Stomach (tissue), 9 donors: ENCODE data around the gene ITFG2. TPM values are rescaled to one million over a fixed set of nuclear protein-coding genes. Genes with fewer than 3 reads are reported as not detected.
A peak's percentile ranks its signal among the peaks of the same experiment; 100 is the strongest.

Experiments
- DNase-seq, 2 donors: peaks; one replicate each; pipeline versions ENCODE4 v3.0.0 to v3.0.0-alpha.2; 2013 to 2019
- H3K27ac ChIP-seq, 5 donors: fragments of 200-600 bp in 4 of 5; sonication (generic) in 4 of 5; one replicate each; pipeline ENCODE4 v1.5.1; 2013 to 2019; ENCODE audit warnings: mild to moderate bottlenecking in 1 of 5, moderate library complexity in 1 of 5
- H3K27me3 ChIP-seq, 3 donors: fragments of 200-600 bp; sonication (generic); one replicate each; pipeline ENCODE4 v1.5.1; 2017 to 2019; ENCODE audit warnings: mixed run types in 1 of 3
- H3K36me3 ChIP-seq, 4 donors: fragments of 200-600 bp; sonication (generic); 1 replicate in 3 of 4; 2 replicates in 1 of 4; pipeline ENCODE4 v1.5.1; 2016 to 2019
- H3K4me1 ChIP-seq, 4 donors: fragments of 200-600 bp; sonication (generic); one replicate each; pipeline ENCODE4 v1.5.1; 2016 to 2019
- H3K4me3 ChIP-seq, 4 donors: fragments of 200-600 bp; sonication (generic) in 3 of 4; one replicate each; pipeline ENCODE4 v1.5.1; 2016 to 2019; ENCODE audit warnings: mild to moderate bottlenecking in 1 of 4
- H3K9me3 ChIP-seq, 4 donors: fragments of 200-600 bp; sonication (generic); one replicate each; pipeline ENCODE4 v1.5.1; 2016 to 2019
- CTCF ChIP-seq, 7 experiments: fragments of 450-650 bp in 4 of 7; fragments of 200-600 bp in 3 of 7; sonication (generic) in 3 of 7; IDR thresholded peaks; one replicate each; pipeline ENCODE4 v1.5.1; 2016 to 2019; ENCODE audit warnings: antibody characterized with exemption in 7 of 7, control low read depth in 2 of 7, mild to moderate bottlenecking in 1 of 7
- EP300 ChIP-seq: sonication (generic); formaldehyde crosslinking; IDR thresholded peaks from one replicate; pipeline ENCODE4 v1.6.1; 2017; ENCODE audit warnings: antibody characterized with exemption
- POLR2A ChIP-seq, 4 donors: fragments of 450-650 bp; IDR thresholded peaks; one replicate each; pipeline ENCODE4 v1.6.1; 2016; ENCODE audit warnings: antibody characterized with exemption in 4 of 4, control low read depth in 2 of 4, mild to moderate bottlenecking in 1 of 4, moderate library complexity in 1 of 4
- POLR2AphosphoS5 ChIP-seq, 3 donors: sonication (generic); formaldehyde crosslinking; IDR thresholded peaks; one replicate each; pipeline ENCODE4 v1.6.1; 2016; ENCODE audit warnings: antibody characterized with exemption in 3 of 3
- WGBS, 5 donors: extraction: QIAGEN DNeasy Blood & Tissue Kit in 3 of 5; methylation state at CpG; one replicate each; pipeline versions ENCODE4 v1.1.5 to v1.1.7; 2013 to 2018; 5-methylcytosine and 5-hydroxymethylcytosine counted together
- intact Hi-C: fragments of 100-400 bp; cut with DNase I; formaldehyde crosslinking; loops from one replicate; pipeline ENCODE4 v1.15.1; 2023; ENCODE audit warnings: low total_unique reads
- polyA plus RNA-seq, 3 donors: library from polyadenylated mRNA; stranded (reverse); fragments of 200-250 nt; gene quantifications; one replicate each; pipeline ENCODE4 v1.2.3, GENCODE V29; 2013
- total RNA-seq, 5 donors: library from RNA; depleted of rRNA; stranded (reverse); fragments of >200 nt; gene quantifications; one replicate each; pipeline versions ENCODE4 v1.1.0 to v1.2.3, GENCODE V29; 2014 to 2016
- donor health status: healthy with polysubstance abuse.
- donor health status: Bipolar disorder and iron deficiency.
- donor health status: healthy.

ITFG2 gene
- total and polyA plus RNA-seq, 8 donors: 14.9 to 208 (median 46.4) TPM

DNA sequence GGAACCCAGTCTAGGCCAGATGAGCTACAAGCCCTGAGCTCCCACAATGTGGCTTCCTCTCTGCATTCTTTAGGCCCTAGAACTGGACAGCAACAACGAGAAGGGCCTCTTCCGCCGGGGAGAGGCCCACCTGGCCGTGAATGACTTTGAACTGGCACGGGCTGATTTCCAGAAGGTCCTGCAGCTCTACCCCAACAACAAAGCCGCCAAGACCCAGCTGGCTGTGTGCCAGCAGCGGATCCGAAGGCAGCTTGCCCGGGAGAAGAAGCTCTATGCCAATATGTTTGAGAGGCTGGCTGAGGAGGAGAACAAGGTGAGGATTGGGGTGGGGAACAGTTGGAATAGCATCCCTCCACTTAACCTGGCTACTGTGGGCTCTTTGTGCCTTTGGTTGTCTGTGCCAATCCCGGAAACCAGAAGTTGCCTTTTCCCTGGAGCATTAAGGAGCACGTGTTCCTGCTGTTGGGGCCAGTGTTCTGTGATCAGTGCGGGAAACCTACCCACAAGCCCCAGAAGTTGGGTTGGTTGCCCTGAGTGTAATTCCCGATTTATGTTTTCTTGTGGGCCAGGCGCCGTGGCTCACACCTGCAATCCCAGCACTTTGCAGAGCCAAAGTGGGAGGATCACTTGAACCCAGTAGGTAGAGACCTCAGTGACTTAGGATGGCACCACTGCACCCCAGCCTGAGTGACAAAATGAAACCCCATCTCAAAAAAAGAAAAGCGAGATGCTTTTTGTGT is 11.3 kb upstream of the ITFG2 start:
- peak in 1 of 2 donors; percentile 56 for DNase-seq
- Histone ChIP-seq H3K4me3 (no peak overlapping the region), H3K4me1 (peaks cover 17 to 81% (median 48%) of the 10 kb centered on the region in 4 donors), H3K27me3 (no peaks in the 10 kb centered on the region), H3K36me3 (peaks cover 63 to 90% (median 89%) of the 10 kb centered on the region in 4 donors), H3K27ac (peak overlapping the region in 1 of 5 donors; percentile 41), H3K9me3 (no peaks in the 10 kb centered on the region)
- TF ChIP-seq POLR2A (IDR thresholded peaks at IDR 0.05): no peak
- WGBS, 5 donors: 52 to 66% (median 53%) methylated on average over 16 of the region's 16 CpGs
- intact Hi-C loops: no loop called here

GRCh38 chr12:2803635-2804392 is 8.7 kb upstream of the ITFG2 start:
- TF ChIP-seq EP300: no peak
- no peak for TF ChIP-seq CTCF (IDR thresholded peaks at IDR 0.05)
- no peak for TF ChIP-seq POLR2A (IDR thresholded peaks at IDR 0.05)
- no peak for TF ChIP-seq POLR2AphosphoS5 (IDR thresholded peaks at IDR 0.05)
- intact Hi-C loops: no loop called here
- H3K27ac ChIP-seq: peak overlapping the region in 3 of 5 donors; percentile 9 to 15 (median 11)
- H3K4me1 ChIP-seq: peaks cover 0 to 55% (median 28%) of the 10 kb centered on the region in 4 donors
- 78 to 85% (median 82%) methylated on average over 7 of the region's 7 CpGs for WGBS, 5 donors
- no peak overlapping the region for H3K4me3 ChIP-seq
- no peaks in the 10 kb centered on the region for H3K27me3 ChIP-seq
- H3K9me3 ChIP-seq: no peaks in the 10 kb centered on the region
- H3K36me3 ChIP-seq: peaks cover 58 to 74% (median 69%) of the 10 kb centered on the region in 4 donors
- DNase-seq: no peak

DNA sequence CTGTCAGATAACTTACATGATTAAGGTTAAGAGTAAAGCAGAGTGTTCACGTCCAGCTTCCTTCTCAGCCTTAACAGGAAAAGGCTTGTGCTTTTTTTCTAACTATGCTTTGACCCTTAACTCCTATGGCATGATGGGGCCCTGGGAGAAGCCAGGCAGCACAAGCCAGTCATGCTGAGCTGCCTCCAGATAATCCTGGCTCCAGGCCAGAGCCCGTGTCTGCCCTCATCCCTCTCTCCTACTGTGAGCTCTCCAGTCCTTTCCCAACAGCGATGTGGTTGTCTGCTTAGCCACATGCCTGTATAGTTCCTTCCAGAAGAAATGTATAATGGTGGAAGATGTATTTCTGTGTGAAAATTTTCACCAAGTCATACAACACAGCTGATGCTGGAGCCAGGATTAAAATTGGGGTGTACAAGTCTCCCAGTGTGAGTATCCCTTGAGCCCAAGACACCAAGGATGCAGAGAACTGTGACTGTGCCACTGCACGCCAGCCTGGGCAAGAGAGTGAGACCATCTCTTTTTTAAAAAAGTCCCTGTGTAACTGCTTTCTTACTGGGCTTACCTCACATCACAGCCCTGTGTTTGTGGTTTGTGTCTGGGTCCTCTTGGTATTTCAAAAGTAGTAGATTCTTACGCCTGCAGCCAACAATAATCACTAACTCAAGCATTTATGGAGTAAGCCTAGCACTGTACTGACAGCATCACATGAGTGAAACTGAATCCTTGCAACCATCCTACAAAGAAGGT is 7.9 kb upstream of the ITFG2 start:
- TF ChIP-seq EP300: no peak
- TF ChIP-seq POLR2A (IDR thresholded peaks at IDR 0.05): no peak
- no peak for TF ChIP-seq POLR2AphosphoS5 (IDR thresholded peaks at IDR 0.05)
- TF ChIP-seq CTCF (IDR thresholded peaks at IDR 0.05): no peak
- Histone ChIP-seq H3K9me3 (no peaks in the 10 kb centered on the region), H3K27me3 (no peaks in the 10 kb centered on the region), H3K36me3 (peaks cover 51 to 66% (median 62%) of the 10 kb centered on the region in 4 donors), H3K4me1 (peaks cover 0 to 52% (median 27%) of the 10 kb centered on the region in 4 donors), H3K27ac (peak overlapping the region in 2 of 5 donors; percentile 9 to 11), H3K4me3 (no peak overlapping the region)
- 49 to 61% (median 57%) methylated on average over 5 of the region's 5 CpGs for WGBS, 5 donors
- DNase-seq: peak in 1 of 2 donors; percentile 54
- intact Hi-C loops: no loop called here

GRCh38 chr12:2805143-2805520 is 7.3 kb upstream of the ITFG2 start:
- Histone ChIP-seq H3K27me3 (no peaks in the 10 kb centered on the region), H3K9me3 (no peaks in the 10 kb centered on the region), H3K27ac (peak overlapping the region in 1 of 5 donors; percentile 9), H3K4me1 (peaks cover 0 to 47% (median 24%) of the 10 kb centered on the region in 4 donors), H3K36me3 (peaks cover 45 to 61% (median 56%) of the 10 kb centered on the region in 4 donors), H3K4me3 (no peak overlapping the region)
- 36 to 58% (median 44%) methylated on average over 2 of the region's 2 CpGs for WGBS, 5 donors
- TF ChIP-seq CTCF (IDR thresholded peaks at IDR 0.05) (no peak), POLR2AphosphoS5 (IDR thresholded peaks at IDR 0.05) (no peak), POLR2A (IDR thresholded peaks at IDR 0.05) (no peak), EP300 (no peak)
- no peak for DNase-seq
- intact Hi-C loops: no loop called here
